ENCODE measurements around the gene RBM20. TPM values are rescaled to one million over a fixed set of nuclear protein-coding genes. Genes with fewer than 3 reads are reported as not detected.
A peak's percentile ranks its signal among the peaks of the same experiment; 100 is the strongest.

The RBM20 gene
- total and polyA plus RNA-seq, 2 of the 13 experiments (the other 11 are each of a cell fraction or from before 2014, with no cell fraction given): 0.02 to 0.22 TPM

DNA sequence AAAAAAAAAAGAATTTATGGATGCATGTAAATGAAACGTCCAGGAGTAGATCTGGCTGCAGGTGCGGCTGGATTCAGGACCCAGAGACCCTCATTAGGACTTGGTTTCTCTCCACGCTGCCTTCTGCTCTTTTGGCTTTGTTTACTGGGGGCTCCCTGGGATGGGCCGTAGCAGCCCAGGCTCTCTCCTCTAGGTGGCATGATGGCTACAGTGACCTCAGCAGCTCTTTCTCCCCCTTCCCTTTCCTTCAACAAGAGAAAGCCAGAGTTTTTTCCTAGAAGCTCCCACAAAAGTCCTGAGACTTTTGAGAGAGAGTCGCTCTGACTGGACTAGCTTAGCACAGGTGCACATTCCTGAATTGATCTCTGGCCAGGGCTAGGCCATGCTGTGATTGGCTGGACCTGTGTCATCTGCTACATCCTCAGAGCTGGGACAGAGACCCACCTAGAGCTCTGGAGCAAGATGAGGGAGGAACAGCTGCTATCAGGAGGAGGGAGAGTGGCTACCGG, 159.7 kb downstream of the RBM20 start (continued):
- TF ChIP-seq, protein P1, sequence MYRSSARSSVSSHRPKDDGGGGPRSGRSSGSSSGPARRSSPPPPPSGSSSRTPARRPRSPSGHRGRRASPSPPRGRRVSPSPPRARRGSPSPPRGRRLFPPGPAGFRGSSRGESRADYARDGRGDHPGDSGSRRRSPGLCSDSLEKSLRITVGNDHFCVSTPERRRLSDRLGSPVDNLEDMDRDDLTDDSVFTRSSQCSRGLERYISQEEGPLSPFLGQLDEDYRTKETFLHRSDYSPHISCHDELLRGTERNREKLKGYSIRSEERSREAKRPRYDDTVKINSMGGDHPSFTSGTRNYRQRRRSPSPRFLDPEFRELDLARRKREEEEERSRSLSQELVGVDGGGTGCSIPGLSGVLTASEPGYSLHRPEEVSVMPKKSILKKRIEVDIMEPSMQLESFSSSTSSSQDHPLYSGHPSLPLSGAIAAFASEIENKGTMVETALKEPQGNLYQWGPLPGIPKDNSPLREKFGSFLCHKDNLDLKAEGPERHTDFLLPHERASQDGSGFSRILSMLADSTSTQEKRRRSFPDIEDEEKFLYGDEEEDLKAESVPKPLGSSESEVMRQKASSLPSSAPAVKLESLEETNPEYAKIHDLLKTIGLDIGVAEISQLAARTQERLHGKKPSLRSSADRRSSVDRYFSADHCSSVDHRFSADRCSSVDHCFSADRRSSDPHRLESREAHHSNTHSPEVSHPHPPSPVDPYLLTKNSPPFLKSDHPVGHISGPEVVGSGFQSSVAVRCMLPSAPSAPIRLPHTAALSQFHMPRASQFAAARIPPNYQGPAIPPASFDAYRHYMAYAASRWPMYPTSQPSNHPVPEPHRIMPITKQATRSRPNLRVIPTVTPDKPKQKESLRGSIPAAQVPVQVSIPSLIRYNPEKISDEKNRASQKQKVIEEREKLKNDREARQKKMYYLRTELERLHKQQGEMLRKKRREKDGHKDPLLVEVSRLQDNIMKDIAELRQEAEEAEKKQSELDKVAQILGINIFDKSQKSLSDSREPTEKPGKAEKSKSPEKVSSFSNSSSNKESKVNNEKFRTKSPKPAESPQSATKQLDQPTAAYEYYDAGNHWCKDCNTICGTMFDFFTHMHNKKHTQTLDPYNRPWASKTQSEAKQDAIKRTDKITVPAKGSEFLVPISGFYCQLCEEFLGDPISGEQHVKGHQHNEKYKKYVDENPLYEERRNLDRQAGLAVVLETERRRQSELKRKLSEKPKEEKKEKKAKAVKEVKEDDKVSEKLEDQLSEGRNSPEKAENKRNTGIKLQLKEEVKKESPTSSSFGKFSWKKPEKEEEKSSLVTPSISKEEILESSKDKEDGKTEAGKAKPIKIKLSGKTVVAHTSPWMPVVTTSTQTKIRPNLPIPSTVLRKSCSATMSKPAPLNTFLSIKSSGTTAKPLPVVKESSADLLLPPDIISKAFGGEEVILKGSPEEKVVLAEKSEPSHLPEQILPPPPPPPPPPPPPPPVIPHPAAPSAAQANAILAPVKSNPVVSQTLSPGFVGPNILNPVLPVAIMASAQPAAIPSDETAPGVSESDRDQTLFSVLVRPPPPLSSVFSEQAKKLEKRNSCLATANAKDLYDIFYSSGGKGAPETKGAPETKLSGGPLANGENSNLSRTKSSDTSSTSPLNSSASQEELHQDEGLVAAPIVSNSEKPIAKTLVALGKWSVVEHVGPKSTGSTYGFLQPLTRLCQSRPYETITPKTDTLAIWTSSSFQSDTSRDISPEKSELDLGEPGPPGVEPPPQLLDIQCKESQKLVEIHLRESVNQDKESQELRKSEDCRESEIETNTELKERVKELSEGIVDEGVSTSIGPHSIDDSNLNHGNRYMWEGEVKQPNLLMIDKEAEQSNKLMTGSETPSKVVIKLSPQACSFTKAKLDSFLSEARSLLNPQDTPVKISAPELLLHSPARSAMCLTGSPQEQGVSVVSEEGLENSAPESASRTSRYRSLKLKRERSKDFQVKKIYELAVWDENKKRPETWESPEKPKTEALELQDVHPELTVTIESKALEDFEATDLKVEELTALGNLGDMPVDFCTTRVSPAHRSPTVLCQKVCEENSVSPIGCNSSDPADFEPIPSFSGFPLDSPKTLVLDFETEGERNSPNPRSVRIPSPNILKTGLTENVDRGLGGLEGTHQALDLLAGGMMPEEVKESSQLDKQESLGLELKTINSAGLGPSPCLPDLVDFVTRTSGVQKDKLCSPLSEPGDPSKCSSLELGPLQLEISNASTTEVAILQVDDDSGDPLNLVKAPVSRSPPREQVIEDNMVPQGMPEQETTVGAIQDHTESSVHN (CRISPR knock-in tag; IDR thresholded peaks at IDR 0.05): no peak
- no peak for TF ChIP-seq ZNF792 (CRISPR knock-in tag; IDR thresholded peaks at IDR 0.05)
- TF ChIP-seq, protein P2, sequence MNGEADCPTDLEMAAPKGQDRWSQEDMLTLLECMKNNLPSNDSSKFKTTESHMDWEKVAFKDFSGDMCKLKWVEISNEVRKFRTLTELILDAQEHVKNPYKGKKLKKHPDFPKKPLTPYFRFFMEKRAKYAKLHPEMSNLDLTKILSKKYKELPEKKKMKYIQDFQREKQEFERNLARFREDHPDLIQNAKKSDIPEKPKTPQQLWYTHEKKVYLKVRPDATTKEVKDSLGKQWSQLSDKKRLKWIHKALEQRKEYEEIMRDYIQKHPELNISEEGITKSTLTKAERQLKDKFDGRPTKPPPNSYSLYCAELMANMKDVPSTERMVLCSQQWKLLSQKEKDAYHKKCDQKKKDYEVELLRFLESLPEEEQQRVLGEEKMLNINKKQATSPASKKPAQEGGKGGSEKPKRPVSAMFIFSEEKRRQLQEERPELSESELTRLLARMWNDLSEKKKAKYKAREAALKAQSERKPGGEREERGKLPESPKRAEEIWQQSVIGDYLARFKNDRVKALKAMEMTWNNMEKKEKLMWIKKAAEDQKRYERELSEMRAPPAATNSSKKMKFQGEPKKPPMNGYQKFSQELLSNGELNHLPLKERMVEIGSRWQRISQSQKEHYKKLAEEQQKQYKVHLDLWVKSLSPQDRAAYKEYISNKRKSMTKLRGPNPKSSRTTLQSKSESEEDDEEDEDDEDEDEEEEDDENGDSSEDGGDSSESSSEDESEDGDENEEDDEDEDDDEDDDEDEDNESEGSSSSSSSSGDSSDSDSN (CRISPR knock-in tag; IDR thresholded peaks at IDR 0.05): peak; percentile 15; the same call in 1 of the 2 replicates
- TF ChIP-seq EZH2 (conservative IDR thresholded peaks at IDR 0.05; ENCODE audit: low read depth, low read length): no peak
- no peak for TF ChIP-seq ZNF841 (CRISPR knock-in tag; IDR thresholded peaks at IDR 0.05; ENCODE audit: borderline replicate concordance)
- no peak for TF ChIP-seq REST (IDR thresholded peaks at IDR 0.05; ENCODE audit: borderline replicate concordance in 1 of 2, low read depth in 1 of 2, low read length in 2 of 2)
- TF ChIP-seq, protein P3, sequence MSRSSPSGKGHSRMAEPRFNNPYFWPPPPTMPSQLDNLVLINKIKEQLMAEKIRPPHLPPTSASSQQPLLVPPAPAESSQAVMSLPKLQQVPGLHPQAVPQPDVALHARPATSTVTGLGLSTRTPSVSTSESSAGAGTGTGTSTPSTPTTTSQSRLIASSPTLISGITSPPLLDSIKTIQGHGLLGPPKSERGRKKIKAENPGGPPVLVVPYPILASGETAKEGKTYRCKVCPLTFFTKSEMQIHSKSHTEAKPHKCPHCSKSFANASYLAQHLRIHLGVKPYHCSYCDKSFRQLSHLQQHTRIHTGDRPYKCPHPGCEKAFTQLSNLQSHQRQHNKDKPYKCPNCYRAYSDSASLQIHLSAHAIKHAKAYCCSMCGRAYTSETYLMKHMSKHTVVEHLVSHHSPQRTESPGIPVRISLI (CRISPR knock-in tag; IDR thresholded peaks at IDR 0.05; ENCODE audit: borderline replicate concordance): peak; percentile 56; the same call in 1 of the 2 replicates
- TF ChIP-seq HMG20B (CRISPR knock-in tag; conservative IDR thresholded peaks at IDR 0.05): no peak
- TF ChIP-seq, protein P4, sequence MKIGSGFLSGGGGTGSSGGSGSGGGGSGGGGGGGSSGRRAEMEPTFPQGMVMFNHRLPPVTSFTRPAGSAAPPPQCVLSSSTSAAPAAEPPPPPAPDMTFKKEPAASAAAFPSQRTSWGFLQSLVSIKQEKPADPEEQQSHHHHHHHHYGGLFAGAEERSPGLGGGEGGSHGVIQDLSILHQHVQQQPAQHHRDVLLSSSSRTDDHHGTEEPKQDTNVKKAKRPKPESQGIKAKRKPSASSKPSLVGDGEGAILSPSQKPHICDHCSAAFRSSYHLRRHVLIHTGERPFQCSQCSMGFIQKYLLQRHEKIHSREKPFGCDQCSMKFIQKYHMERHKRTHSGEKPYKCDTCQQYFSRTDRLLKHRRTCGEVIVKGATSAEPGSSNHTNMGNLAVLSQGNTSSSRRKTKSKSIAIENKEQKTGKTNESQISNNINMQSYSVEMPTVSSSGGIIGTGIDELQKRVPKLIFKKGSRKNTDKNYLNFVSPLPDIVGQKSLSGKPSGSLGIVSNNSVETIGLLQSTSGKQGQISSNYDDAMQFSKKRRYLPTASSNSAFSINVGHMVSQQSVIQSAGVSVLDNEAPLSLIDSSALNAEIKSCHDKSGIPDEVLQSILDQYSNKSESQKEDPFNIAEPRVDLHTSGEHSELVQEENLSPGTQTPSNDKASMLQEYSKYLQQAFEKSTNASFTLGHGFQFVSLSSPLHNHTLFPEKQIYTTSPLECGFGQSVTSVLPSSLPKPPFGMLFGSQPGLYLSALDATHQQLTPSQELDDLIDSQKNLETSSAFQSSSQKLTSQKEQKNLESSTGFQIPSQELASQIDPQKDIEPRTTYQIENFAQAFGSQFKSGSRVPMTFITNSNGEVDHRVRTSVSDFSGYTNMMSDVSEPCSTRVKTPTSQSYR (CRISPR knock-in tag; IDR thresholded peaks at IDR 0.05; ENCODE audit: borderline replicate concordance): no peak
- no peak for TF ChIP-seq SALL2 (CRISPR knock-in tag; IDR thresholded peaks at IDR 0.05)
